Measurements from ENCODE around the gene MCF2L.

The MCF2L gene

GRCh38 chr13:113041896-113042295, 72.9 kb downstream of the MCF2L start:
- no peak overlapping the region for H3K4me3 ChIP-seq (ENCODE audit: control insufficient read depth, low read depth, low read length)
- TF ChIP-seq CTCF (IDR thresholded peaks at IDR 0.05; ENCODE audit: control insufficient read depth, insufficient read depth, low read depth, low read length, missing control alignments): no peak
- no peak for DNase-seq (ENCODE audit: low read depth)

DNA sequence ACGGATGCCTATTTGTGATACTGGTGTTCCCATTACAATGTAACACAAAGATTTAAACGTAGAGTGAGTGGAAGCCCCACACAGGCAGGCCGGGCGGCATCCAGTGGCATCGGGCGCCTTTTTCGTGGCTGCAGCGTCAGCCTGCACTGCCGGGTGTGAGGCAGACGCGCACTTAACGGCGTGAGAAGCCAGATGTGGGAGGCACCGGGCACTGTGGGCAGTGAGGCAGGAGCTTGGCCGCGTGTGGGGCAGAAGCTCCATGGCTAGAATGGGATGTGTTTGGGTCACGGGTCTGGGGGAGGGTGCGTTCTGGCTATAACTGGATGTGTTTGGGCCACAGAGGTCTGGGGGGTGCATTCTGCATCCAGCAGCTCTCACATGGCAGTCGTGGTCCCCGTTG, 73.4 kb downstream of the MCF2L start:
- TF ChIP-seq CTCF (IDR thresholded peaks at IDR 0.05; ENCODE audit: control insufficient read depth, insufficient read depth, low read depth, low read length, missing control alignments): no peak
- DNase-seq (ENCODE audit: low read depth): no peak
- H3K4me3 ChIP-seq (ENCODE audit: control insufficient read depth, low read depth, low read length): no peak overlapping the region

GRCh38 chr13:113043001-113043630, 74.1 kb downstream of the MCF2L start:
- no peak for DNase-seq (ENCODE audit: low read depth)
- TF ChIP-seq CTCF (IDR thresholded peaks at IDR 0.05; ENCODE audit: control insufficient read depth, insufficient read depth, low read depth, low read length, missing control alignments): no peak
- no peak overlapping the region for H3K4me3 ChIP-seq (ENCODE audit: control insufficient read depth, low read depth, low read length)

GRCh38 chr13:113043931-113044330, 74.9 kb downstream of the MCF2L start:
- DNase-seq (ENCODE audit: low read depth): no peak
- H3K4me3 ChIP-seq (ENCODE audit: control insufficient read depth, low read depth, low read length): no peak overlapping the region
- no peak for TF ChIP-seq CTCF (IDR thresholded peaks at IDR 0.05; ENCODE audit: control insufficient read depth, insufficient read depth, low read depth, low read length, missing control alignments)

DNA sequence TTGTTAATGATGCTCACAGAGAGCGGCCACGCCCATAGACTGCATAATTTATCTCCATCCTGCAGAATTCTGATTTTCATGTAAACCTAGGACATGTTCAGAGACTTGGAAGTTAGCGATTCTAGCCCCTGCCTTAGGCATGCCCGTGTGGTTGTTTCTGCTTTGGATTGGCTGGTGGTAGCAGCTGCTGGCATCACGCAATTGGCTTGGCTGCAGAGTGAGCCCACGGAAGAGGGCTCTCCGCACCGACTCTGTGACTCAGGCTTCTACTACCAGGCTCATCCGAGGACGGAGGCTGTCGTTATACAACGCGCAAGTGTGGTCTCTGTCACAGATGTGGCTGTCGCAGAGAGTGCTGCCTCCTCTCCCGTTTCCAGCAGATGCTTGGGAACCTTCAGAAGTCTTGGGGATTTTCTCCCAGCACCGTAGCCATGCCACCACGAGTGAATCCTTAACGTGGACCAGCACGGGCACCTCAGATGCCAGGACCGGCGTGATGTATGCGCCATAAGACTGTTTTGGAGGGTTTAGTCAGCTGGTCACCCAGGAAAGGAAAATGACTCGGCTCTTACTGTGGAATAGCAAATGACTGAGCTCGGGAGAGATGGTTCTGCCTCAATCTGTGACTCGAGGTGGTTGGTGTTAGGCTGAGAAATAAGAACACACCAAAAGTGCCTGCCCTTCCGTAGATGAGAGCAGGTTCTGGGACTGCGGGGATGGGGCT, 75.5 kb downstream of the MCF2L start:
- no peak for DNase-seq (ENCODE audit: low read depth)
- H3K4me3 ChIP-seq (ENCODE audit: control insufficient read depth, low read depth, low read length): no peak overlapping the region
- no peak for TF ChIP-seq CTCF (IDR thresholded peaks at IDR 0.05; ENCODE audit: control insufficient read depth, insufficient read depth, low read depth, low read length, missing control alignments)

DNA sequence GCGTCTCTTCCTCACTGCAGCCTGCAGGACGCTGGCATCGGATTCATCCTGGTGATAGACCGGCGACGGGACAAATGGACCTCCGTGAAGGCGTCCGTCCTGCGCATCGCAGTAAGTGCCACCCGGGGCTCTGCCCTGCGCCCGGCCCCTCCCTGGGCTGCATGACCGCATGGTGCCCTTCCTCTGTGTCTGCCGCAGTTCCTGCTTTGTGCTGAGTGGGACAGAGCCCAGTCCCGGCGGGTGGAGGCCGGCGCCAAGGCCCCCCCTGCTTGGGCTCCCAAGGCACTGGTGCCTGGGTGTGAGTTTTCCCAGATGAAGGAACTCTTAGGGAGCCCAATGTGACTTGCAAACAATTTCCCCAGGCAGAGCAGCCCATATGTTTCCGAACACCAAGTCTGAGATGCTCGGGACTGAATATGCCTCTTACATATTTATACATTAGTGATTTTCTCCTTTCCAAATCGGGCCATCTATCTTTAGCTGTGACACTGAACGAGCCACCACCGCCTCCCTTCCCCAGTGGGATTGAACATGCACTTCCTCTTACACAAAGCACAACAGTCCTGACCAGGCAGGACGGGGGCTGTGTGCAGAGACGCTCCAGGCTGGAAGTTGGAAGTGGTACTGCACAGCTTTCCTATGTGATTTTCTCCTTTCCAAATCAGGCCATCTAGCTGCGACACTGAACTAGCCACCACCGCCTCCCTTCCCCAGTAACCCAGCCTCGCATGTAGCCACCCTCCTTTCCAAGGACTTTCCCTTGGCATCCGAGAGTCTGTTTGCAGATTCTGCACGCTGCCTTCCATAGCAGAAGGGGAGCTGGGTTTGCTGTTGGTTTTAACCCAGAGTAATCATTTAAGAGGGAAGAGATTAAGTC, 76.5 kb downstream of the MCF2L start:
- no peak overlapping the region for H3K4me3 ChIP-seq (ENCODE audit: control insufficient read depth, low read depth, low read length)
- no peak for DNase-seq (ENCODE audit: low read depth)
- no peak for TF ChIP-seq CTCF (IDR thresholded peaks at IDR 0.05; ENCODE audit: control insufficient read depth, insufficient read depth, low read depth, low read length, missing control alignments)
